WTC11 (cell line): ENCODE measurements around the gene PDE5A.

ENCODE experiments used
- EMX1 ChIP-seq: fragments of 250-450 bp; sonication (Bioruptor Pico); IDR thresholded peaks from 2 replicates; pipeline ENCODE4 v1.8.0; 2021; ENCODE audit warnings: mild to moderate bottlenecking
- JUN ChIP-seq: sonication (generic); formaldehyde crosslinking; IDR thresholded peaks from 2 replicates; pipeline ENCODE4 v1.8.0; 2023; ENCODE audit warnings: mild to moderate bottlenecking, missing genetic modification reagents
- NFE2L1 ChIP-seq: sonication (generic); formaldehyde crosslinking; IDR thresholded peaks from 2 replicates; pipeline ENCODE4 v1.8.1; 2023; ENCODE audit warnings: missing genetic modification reagents
- NR2C2 ChIP-seq: sonication (generic); formaldehyde crosslinking; IDR thresholded peaks from 2 replicates; pipeline ENCODE4 v1.8.0; 2022; ENCODE audit warnings: mild to moderate bottlenecking, missing genetic modification reagents
- TEAD1 ChIP-seq: sonication (generic); formaldehyde crosslinking; IDR thresholded peaks from 2 replicates; pipeline ENCODE4 v1.8.0; 2022; ENCODE audit warnings: mild to moderate bottlenecking, missing genetic modification reagents
- USF2 ChIP-seq: sonication (generic); formaldehyde crosslinking; IDR thresholded peaks from 2 replicates; pipeline ENCODE4 v1.8.1; 2023; ENCODE audit warnings: mild to moderate bottlenecking, missing genetic modification reagents, moderate library complexity
- ZNF281 ChIP-seq: sonication (generic); formaldehyde crosslinking; IDR thresholded peaks from 2 replicates; pipeline ENCODE4 v1.8.0; 2023; ENCODE audit warnings: mild to moderate bottlenecking, missing genetic modification reagents
- ZNF671 ChIP-seq: fragments of 250-450 bp; sonication (Bioruptor Pico); IDR thresholded peaks from 2 replicates; pipeline ENCODE4 v1.8.0; 2021; ENCODE audit warnings: mild to moderate bottlenecking
- TF ChIP-seq, protein P1 (sequence below): fragments of 200-600 bp; IDR thresholded peaks from 2 replicates; pipeline ENCODE4 v1.8.0; 2022; ENCODE audit warnings: antibody characterized with exemption
- TF ChIP-seq, protein P2 (sequence below): sonication (generic); formaldehyde crosslinking; IDR thresholded peaks from 2 replicates; pipeline ENCODE4 v1.8.1; 2022; ENCODE audit warnings: missing genetic modification reagents, borderline replicate concordance
- TF ChIP-seq, protein P3 (sequence below): sonication (generic); formaldehyde crosslinking; conservative IDR thresholded peaks from 2 replicates; pipeline ENCODE4 v1.8.1; 2022; ENCODE audit warnings: mild to moderate bottlenecking, missing genetic modification reagents

DNA sequence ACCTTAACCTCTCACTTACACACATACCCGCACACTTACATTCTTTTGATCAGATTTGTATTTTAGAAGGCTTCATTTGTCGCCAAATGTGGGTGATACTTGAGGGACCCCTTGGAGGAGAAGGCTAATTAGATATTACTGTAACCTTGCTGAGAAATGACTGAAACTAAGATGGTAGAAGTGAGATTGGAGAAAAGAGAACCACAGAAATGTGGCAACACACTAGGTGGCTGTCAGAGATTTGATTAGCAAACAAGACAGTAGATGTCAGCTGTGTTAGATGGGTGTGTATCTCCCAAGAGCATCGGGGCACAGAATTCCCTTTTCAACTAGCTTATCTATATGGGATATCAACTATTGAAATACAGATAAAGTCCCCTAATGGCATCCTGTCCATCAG is 157.3 kb downstream of the PDE5A start:
- TF ChIP-seq, protein P1, sequence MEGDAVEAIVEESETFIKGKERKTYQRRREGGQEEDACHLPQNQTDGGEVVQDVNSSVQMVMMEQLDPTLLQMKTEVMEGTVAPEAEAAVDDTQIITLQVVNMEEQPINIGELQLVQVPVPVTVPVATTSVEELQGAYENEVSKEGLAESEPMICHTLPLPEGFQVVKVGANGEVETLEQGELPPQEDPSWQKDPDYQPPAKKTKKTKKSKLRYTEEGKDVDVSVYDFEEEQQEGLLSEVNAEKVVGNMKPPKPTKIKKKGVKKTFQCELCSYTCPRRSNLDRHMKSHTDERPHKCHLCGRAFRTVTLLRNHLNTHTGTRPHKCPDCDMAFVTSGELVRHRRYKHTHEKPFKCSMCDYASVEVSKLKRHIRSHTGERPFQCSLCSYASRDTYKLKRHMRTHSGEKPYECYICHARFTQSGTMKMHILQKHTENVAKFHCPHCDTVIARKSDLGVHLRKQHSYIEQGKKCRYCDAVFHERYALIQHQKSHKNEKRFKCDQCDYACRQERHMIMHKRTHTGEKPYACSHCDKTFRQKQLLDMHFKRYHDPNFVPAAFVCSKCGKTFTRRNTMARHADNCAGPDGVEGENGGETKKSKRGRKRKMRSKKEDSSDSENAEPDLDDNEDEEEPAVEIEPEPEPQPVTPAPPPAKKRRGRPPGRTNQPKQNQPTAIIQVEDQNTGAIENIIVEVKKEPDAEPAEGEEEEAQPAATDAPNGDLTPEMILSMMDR, result no peak
- TF ChIP-seq ZNF671, result no peak
- TF ChIP-seq, protein P2, sequence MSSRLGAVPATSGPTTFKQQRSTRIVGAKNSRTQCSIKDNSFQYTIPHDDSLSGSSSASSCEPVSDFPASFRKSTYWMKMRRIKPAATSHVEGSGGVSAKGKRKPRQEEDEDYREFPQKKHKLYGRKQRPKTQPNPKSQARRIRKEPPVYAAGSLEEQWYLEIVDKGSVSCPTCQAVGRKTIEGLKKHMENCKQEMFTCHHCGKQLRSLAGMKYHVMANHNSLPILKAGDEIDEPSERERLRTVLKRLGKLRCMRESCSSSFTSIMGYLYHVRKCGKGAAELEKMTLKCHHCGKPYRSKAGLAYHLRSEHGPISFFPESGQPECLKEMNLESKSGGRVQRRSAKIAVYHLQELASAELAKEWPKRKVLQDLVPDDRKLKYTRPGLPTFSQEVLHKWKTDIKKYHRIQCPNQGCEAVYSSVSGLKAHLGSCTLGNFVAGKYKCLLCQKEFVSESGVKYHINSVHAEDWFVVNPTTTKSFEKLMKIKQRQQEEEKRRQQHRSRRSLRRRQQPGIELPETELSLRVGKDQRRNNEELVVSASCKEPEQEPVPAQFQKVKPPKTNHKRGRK (CRISPR knock-in tag), result no peak
- TF ChIP-seq ZNF281 (CRISPR knock-in tag), result no peak
- no peak for TF ChIP-seq NFE2L1 (CRISPR knock-in tag)
- no peak for TF ChIP-seq USF2 (CRISPR knock-in tag)
- TF ChIP-seq NR2C2 (CRISPR knock-in tag), result no peak
- no peak for TF ChIP-seq TEAD1 (CRISPR knock-in tag)
- no peak for TF ChIP-seq EMX1 (CRISPR knock-in tag)
- TF ChIP-seq, protein P3, sequence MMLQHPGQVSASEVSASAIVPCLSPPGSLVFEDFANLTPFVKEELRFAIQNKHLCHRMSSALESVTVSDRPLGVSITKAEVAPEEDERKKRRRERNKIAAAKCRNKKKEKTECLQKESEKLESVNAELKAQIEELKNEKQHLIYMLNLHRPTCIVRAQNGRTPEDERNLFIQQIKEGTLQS (CRISPR knock-in tag), result no peak
- no peak for TF ChIP-seq JUN (CRISPR knock-in tag)
